OCI-LY3 (cell line): ENCODE results near the gene SNX2.

ENCODE experiments used
- CTCF ChIP-seq: fragments of 200-600, 300-600 bp; sonication (generic); IDR thresholded peaks from 2 replicates; pipeline ENCODE4 v1.5.1; 2014; ENCODE audit warnings: antibody characterized with exemption, low read length, low read depth
- EZH2phosphoT487 ChIP-seq: fragments of 200-600 bp; shearing (Covaris generic); IDR thresholded peaks from 2 replicates; pipeline ENCODE4 v1.6.1; 2018; ENCODE audit warnings: antibody characterized with exemption, mixed run types, low read depth

- TF ChIP-seq CTCF (no peak), EZH2phosphoT487 (no peak)
These were observed 104.2 kb downstream of the SNX2 start for GRCh38 chr5:122879076-122879475.
